OCI-LY1 (cell line): ENCODE results near the gene UNC93B1.

Experiments
- H2AFZ ChIP-seq: fragments of 200-600 bp; sonication (generic), shearing (Covaris generic); 2 replicates; pipeline ENCODE4 v1.6.0; 2014; ENCODE audit warnings: antibody characterized with exemption, mild to moderate bottlenecking, low read length
- H3F3A ChIP-seq: fragments of 200-600 bp; sonication (generic), shearing (Covaris generic); 2 replicates; pipeline ENCODE4 v1.6.0; 2014; ENCODE audit warnings: mild to moderate bottlenecking, antibody characterized with exemption, low read length, moderate library complexity; ENCODE audit not compliant: insufficient read depth
- H3K27ac ChIP-seq: fragments of 200-600 bp; sonication (generic); 2 replicates; pipeline ENCODE4 v1.5.1; 2014; ENCODE audit warnings: low read length, mixed run types, mild to moderate bottlenecking, low read depth; ENCODE audit not compliant: poor library complexity, severe bottlenecking
- H3K27me3 ChIP-seq: fragments of 200-600 bp; sonication (generic); 2 replicates; pipeline ENCODE4 v1.6.0; 2014; ENCODE audit warnings: antibody characterized with exemption, mild to moderate bottlenecking, low read length, moderate library complexity; ENCODE audit not compliant: insufficient read depth
- H3K36me3 ChIP-seq: fragments of 200-600 bp; sonication (generic); 2 replicates; pipeline ENCODE4 v1.6.1; 2014; ENCODE audit warnings: mild to moderate bottlenecking, antibody characterized with exemption, low read length, moderate library complexity, mixed read lengths; ENCODE audit not compliant: insufficient read depth
- H3K4me1 ChIP-seq: fragments of 200-600 bp; sonication (generic); 2 replicates; pipeline ENCODE4 v1.5.1; 2014; ENCODE audit warnings: mild to moderate bottlenecking, low read length, moderate library complexity; ENCODE audit not compliant: insufficient read depth, severe bottlenecking
- H3K4me2 ChIP-seq: fragments of 200-600 bp; sonication (generic), shearing (Covaris generic); 2 replicates; pipeline ENCODE4 v1.6.1; 2014; ENCODE audit warnings: low read length
- H3K4me3 ChIP-seq: fragments of 200-600 bp; sonication (generic); 2 replicates; pipeline ENCODE4 v1.5.1; 2014; ENCODE audit warnings: low read length, low read depth, mild to moderate bottlenecking, mixed read lengths; ENCODE audit not compliant: poor library complexity, severe bottlenecking
- H3K79me2 ChIP-seq: fragments of 200-600 bp; shearing (Covaris generic); 2 replicates; pipeline ENCODE4 v1.6.1; 2016; ENCODE audit warnings: mixed run types, low read length, mixed read lengths; ENCODE audit not compliant: insufficient read depth
- H3K9ac ChIP-seq: fragments of 200-600 bp; sonication (generic), shearing (Covaris generic); 2 replicates; pipeline ENCODE4 v1.6.1; 2014; ENCODE audit warnings: mild to moderate bottlenecking, low read length, mixed read lengths
- H3K9me2 ChIP-seq: fragments of 200-600 bp; sonication (generic), shearing (Covaris generic); 2 replicates; pipeline ENCODE4 v1.6.1; 2014; ENCODE audit warnings: low read depth, mild to moderate bottlenecking, low read length, mixed read lengths
- H3K9me3 ChIP-seq: fragments of 200-600 bp; shearing (Covaris generic); 2 replicates; pipeline ENCODE4 v1.6.1; 2014; ENCODE audit warnings: low read length, mixed read lengths
- H4K20me1 ChIP-seq: fragments of 200-600 bp; sonication (generic), shearing (Covaris generic); 2 replicates; pipeline ENCODE4 v1.6.0; 2016; ENCODE audit warnings: mild to moderate bottlenecking, low read length; ENCODE audit not compliant: insufficient read depth
- EZH2 ChIP-seq: fragments of 200-600 bp; sonication (generic), shearing (Covaris generic); IDR thresholded peaks from 2 replicates; pipeline ENCODE4 v1.8.0; 2017; ENCODE audit warnings: borderline replicate concordance, mixed run types, mild to moderate bottlenecking, antibody characterized with exemption, low read length, moderate library complexity, mixed read lengths
- TF ChIP-seq, protein P1 (sequence below): fragments of 200-600 bp; sonication (generic), shearing (Covaris generic); IDR thresholded peaks from 2 replicates; pipeline ENCODE4 v1.5.1; 2017; ENCODE audit warnings: mild to moderate bottlenecking, antibody characterized with exemption, low read length, moderate library complexity, mixed read lengths

UNC93B1 gene

DNA sequence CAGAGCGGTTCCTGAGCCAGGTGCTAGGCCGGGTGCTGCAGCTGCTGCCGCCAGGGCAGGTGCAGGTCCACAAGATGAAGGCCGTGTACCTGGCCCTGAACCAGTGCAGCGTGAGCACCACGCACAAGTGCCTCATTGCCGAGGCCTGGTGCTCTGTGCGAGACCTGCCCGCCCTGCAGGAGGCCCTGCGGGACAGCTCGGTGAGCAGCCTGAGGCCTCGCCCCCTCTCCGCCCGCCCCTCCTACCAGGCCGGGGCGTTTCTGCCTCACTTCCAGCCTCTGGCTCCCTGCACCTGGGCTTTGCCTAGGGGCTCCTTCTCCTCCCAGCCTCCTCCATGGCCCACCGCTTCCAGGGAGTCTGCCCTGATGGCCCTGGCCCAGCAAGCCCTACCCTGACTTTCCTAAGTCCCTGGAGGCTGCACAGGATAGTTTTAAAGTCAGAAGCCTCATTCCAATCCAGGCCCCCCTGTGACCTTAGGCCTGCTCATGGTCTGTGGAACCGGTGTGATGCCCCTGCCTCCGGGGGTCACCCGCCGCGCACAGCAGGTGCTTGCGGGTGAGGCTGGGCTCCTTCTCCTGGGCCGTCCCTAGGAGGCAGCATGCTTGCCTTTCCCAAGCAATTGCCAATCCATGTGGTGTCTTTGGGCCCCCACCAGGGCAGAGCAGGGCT is 40.4 kb upstream of the UNC93B1 start:
- Histone ChIP-seq H2AFZ (no peak overlapping the region), H3K27ac (no peak overlapping the region), H3K9me2 (no peaks in the 10 kb centered on the region), H3K4me2 (no peak overlapping the region), H4K20me1 (no peaks in the 10 kb centered on the region), H3K9ac (no peak overlapping the region), H3K4me3 (no peak overlapping the region), H3K79me2 (no peaks in the 10 kb centered on the region), H3K9me3 (no peaks in the 10 kb centered on the region), H3F3A (no peaks in the 10 kb centered on the region), H3K36me3 (peaks cover 53% of the 10 kb centered on the region), H3K4me1 (peaks cover 38% of the 10 kb centered on the region), H3K27me3 (no peaks in the 10 kb centered on the region)
- TF ChIP-seq EZH2 = no peak
- TF ChIP-seq, protein P1, sequence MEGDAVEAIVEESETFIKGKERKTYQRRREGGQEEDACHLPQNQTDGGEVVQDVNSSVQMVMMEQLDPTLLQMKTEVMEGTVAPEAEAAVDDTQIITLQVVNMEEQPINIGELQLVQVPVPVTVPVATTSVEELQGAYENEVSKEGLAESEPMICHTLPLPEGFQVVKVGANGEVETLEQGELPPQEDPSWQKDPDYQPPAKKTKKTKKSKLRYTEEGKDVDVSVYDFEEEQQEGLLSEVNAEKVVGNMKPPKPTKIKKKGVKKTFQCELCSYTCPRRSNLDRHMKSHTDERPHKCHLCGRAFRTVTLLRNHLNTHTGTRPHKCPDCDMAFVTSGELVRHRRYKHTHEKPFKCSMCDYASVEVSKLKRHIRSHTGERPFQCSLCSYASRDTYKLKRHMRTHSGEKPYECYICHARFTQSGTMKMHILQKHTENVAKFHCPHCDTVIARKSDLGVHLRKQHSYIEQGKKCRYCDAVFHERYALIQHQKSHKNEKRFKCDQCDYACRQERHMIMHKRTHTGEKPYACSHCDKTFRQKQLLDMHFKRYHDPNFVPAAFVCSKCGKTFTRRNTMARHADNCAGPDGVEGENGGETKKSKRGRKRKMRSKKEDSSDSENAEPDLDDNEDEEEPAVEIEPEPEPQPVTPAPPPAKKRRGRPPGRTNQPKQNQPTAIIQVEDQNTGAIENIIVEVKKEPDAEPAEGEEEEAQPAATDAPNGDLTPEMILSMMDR = no peak

DNA sequence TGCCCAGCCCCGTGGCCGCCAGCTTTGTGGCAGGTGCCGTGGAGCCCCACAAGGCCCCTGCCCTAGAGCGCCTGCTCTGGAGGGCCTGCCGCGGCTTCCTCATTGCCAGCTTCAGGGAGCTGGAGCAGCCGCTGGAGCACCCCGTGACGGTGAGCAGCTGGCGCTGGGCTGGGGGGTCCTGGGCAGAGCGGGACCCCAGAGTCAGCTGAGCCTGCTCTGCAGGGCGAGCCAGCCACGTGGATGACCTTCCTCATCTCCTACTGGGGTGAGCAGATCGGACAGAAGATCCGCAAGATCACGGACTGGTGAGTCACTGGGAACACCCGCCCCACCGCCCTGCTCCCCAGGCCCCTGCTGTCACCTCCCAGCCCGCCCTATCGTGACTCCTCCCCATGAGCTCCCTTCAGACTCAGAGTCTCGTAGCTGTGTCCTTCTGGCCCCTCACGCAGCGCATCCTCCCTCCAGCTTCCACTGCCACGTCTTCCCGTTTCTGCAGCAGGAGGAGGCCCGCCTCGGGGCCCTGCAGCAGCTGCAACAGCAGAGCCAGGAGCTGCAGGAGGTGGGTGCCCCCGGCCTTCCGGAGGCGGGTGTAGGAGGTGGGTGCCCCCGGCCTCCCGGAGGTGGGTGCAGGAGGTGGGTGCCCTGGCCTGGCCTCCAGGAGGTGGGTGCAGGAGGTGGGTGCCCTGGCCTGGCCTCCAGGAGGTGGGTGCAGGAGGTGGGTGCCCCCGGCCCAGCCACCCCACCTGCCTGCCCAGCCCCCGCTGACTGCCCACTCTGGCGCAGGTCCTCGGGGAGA is 39.6 kb upstream of the UNC93B1 start:
- TF ChIP-seq, protein P1 = no peak
- TF ChIP-seq EZH2 = no peak
- H3K36me3 ChIP-seq = peaks cover 46% of the 10 kb centered on the region
- H3K9me3 ChIP-seq = no peaks in the 10 kb centered on the region
- H3K9me2 ChIP-seq = no peaks in the 10 kb centered on the region
- no peaks in the 10 kb centered on the region for H3K27me3 ChIP-seq
- H3K27ac ChIP-seq = no peak overlapping the region
- no peaks in the 10 kb centered on the region for H3K79me2 ChIP-seq
- no peak overlapping the region for H3K4me3 ChIP-seq
- H3F3A ChIP-seq = no peaks in the 10 kb centered on the region
- no peak overlapping the region for H3K9ac ChIP-seq
- peaks cover 41% of the 10 kb centered on the region for H3K4me1 ChIP-seq
- no peak overlapping the region for H2AFZ ChIP-seq
- no peak overlapping the region; the same call in 1 of the 2 replicates for H3K4me2 ChIP-seq
- H4K20me1 ChIP-seq = no peaks in the 10 kb centered on the region

- Histone ChIP-seq H3K9ac (no peak overlapping the region), H2AFZ (no peak overlapping the region), H3K79me2 (no peaks in the 10 kb centered on the region), H3K27me3 (no peaks in the 10 kb centered on the region), H3K9me3 (no peaks in the 10 kb centered on the region), H3K4me2 (no peak overlapping the region; the same call in 1 of the 2 replicates), H3K4me1 (peaks cover 47% of the 10 kb centered on the region), H3K4me3 (no peak overlapping the region), H3K27ac (no peak overlapping the region), H3K36me3 (peaks cover 43% of the 10 kb centered on the region), H4K20me1 (no peaks in the 10 kb centered on the region), H3K9me2 (no peaks in the 10 kb centered on the region), H3F3A (no peaks in the 10 kb centered on the region)
- TF ChIP-seq, protein P1 = no peak
- TF ChIP-seq EZH2 = no peak
Observed at GRCh38 chr11:68043029-68043348, 39.1 kb upstream of the UNC93B1 start.
